BJ (cell line): ENCODE results near the gene C1orf226. TPM values are rescaled to one million over a fixed set of nuclear protein-coding genes. Genes with fewer than 3 reads are reported as not detected.

Source experiments
- CTCF ChIA-PET: fragments of 350-600 bp; formaldehyde crosslinking; extraction: SDS; loops from one replicate; lab custom pipeline; 2021; ENCODE audit warnings: antibody characterized with exemption, inconsistent platforms; lab: Yijun Ruan, JAX
- POLR2A ChIA-PET: fragments of 300-600 bp; sonication (Branson Sonifier 250); formaldehyde crosslinking; extraction: SDS; loops from one replicate; lab custom pipeline; 2021; ENCODE audit warnings: antibody characterized with exemption; lab: Charles Lee
- DNase-seq: peaks from one replicate; pipeline ENCODE4 v3.0.0-alpha.2; 2011; ENCODE audit warnings: low read depth
- H3K27me3 ChIP-seq: 2 replicates; pipeline ENCODE4 v1.6.0; 2011; ENCODE audit warnings: low read length; ENCODE audit not compliant: control insufficient read depth, insufficient read depth
- H3K36me3 ChIP-seq: 2 replicates; pipeline ENCODE4 v1.5.1; 2011; ENCODE audit warnings: low read length; ENCODE audit not compliant: control insufficient read depth, insufficient read depth
- H3K4me3 ChIP-seq: 2 replicates; pipeline ENCODE4 v1.5.1; 2011; ENCODE audit warnings: low read depth, mild to moderate bottlenecking, control low read depth, low read length
- polyA plus RNA-seq: library from polyadenylated mRNA; depleted of rRNA; stranded (reverse); fragments of >200 nt; gene quantifications from 2 replicates; pipeline ENCODE4 v1.2.3, GENCODE V29; 2011
- TF ChIP-seq, protein P1 (sequence below): IDR thresholded peaks from 2 replicates; pipeline ENCODE4 v1.5.1; 2011; ENCODE audit warnings: low read depth, mild to moderate bottlenecking, control low read depth, inconsistent platforms, low read length, moderate library complexity; ENCODE audit not compliant: insufficient read depth

Gene C1orf226
- polyA plus RNA-seq, 1 experiment = 1.3 TPM

DNA sequence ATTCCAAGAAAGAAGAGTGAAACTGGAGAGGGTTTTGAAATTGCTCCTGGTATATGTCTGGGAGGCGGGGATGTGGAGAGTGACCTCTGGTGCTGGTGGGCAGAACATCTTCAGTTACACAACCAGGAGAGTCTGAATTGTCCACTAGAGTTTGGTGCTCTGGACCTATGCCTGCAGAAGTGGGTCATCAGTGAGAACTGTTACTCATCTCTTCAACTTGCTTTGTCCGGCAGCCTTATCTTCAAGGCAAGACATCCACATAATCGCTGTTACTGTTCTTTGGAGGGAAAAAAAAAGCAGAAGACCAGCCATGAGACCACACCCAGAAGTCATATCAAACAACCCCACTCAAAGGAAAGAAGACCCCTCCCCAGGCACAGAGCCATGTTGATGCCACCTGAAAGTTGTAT is 15.5 kb downstream of the C1orf226 start:
- TF ChIP-seq, protein P1, sequence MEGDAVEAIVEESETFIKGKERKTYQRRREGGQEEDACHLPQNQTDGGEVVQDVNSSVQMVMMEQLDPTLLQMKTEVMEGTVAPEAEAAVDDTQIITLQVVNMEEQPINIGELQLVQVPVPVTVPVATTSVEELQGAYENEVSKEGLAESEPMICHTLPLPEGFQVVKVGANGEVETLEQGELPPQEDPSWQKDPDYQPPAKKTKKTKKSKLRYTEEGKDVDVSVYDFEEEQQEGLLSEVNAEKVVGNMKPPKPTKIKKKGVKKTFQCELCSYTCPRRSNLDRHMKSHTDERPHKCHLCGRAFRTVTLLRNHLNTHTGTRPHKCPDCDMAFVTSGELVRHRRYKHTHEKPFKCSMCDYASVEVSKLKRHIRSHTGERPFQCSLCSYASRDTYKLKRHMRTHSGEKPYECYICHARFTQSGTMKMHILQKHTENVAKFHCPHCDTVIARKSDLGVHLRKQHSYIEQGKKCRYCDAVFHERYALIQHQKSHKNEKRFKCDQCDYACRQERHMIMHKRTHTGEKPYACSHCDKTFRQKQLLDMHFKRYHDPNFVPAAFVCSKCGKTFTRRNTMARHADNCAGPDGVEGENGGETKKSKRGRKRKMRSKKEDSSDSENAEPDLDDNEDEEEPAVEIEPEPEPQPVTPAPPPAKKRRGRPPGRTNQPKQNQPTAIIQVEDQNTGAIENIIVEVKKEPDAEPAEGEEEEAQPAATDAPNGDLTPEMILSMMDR = no peak
- ChIA-PET CTCF (interaction anchor here (1.6 to 2.1 kb wide), 2 partner anchors 39 to 341 kb away, joined by 5 to 7 read pairs; no protein-coding TSS in a partner anchor), POLR2A (no interaction called here)
- DNase-seq = no peak
- Histone ChIP-seq H3K4me3 (no peak overlapping the region), H3K27me3 (peaks cover 8% of the 10 kb centered on the region), H3K36me3 (no peaks in the 10 kb centered on the region)

DNA sequence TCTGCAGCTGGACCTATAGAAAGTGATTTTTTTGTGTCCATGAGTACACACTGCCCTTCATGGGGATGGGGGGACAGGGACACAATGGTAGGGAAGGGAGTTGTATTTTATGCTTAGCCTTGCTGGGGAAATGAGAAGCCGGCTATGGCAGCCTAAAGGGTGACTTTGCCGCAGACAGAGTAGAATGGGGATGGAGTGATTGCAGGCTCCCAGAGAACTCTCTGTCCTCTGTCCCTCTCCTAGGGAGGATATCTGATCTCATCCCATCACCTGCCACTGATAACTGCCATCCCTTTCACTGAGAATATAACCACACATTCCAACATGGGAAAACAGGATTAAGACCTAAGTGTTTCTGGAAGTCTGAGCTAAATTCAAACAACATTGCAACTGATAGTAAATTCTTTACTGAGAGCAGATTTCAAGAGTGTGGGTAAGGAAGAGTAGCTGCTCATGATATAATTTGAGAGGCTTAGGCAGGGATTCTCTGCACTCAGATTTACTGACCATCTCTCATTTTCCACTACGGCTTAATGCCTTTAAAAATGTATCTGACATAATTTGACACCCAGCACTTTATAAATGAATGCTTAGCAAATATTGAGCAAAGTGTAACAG is 16.5 kb downstream of the C1orf226 start:
- no peak overlapping the region for H3K4me3 ChIP-seq

DNA sequence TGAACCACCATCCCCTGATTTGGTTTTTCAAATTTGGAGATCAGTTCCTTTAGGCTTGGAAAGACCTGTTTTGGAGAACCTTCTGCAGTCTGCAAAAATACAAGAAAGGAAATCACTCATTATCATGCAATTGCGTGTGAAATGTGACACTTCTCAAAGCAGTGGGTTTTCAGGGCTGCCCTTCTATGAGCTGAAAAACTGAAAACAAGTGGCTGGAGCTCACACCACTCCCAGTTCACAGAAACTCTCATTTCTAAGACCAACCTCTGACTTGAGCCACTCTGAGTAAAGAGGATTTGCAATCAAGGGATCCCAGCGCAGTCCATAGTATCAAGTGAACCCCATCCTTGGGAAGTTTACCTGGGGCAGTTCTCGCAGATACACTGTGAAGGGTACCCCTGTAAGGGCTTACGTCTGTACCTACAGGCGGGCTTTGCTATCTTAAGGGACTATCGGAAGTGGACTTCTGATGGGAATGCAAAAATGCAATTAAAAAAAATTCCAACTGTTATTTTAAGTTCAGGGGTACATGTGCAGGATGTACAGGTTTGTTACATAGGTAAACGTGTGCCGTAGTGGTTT is 17.6 kb downstream of the C1orf226 start:
- POLR2A ChIA-PET = no interaction called here
- DNase-seq = no peak
- CTCF ChIA-PET = interaction anchor here (0.6 to 1.3 kb wide), 2 partner anchors 10 to 57 kb away, joined by 3 read pairs; no protein-coding TSS in a partner anchor
- TF ChIP-seq, protein P1 = no peak
- Histone ChIP-seq H3K27me3 (peaks cover 8% of the 10 kb centered on the region), H3K36me3 (no peaks in the 10 kb centered on the region), H3K4me3 (no peak overlapping the region)

More for the DNA sequence above, 16.5 kb downstream of the C1orf226 start:
- peaks cover 8% of the 10 kb centered on the region for H3K27me3 ChIP-seq
- ChIA-PET CTCF (interaction anchor here (2.1 kb wide), 1 partner anchor 41 kb away, joined by 7 read pairs; no protein-coding TSS in a partner anchor), POLR2A (interaction anchor here (0.5 kb wide), 1 partner anchor 9 kb away, joined by 3 read pairs; no protein-coding TSS in a partner anchor)
- no peak for DNase-seq
- H3K36me3 ChIP-seq = no peaks in the 10 kb centered on the region
- TF ChIP-seq, protein P1 = no peak

DNA sequence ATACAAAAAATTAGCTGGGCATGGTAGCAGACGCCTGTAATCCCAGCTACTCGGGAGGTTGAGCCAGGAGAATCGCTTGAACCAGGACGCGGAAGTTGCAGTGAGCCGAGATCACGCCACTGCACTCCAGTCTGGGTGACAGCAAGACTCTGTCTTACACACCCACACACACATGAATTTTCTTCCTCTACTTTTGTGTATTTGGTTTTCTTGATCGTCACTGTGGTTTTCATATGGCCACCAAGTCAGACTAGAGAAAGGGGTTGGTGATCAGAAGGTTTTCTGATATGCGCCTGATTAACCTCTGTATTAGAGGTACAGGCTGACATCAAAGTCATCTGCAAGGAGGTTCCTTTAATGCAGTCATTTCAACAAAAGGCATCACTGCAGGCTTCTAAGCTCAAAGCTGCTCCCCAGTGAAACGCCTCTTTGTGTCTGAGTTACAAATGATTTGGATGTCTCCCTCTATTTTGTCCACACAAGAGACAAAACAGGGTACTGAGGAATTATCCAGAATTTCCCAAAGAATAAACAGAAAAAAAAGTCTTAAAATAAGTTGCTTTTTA is 19.3 kb downstream of the C1orf226 start:
- no peak overlapping the region for H3K4me3 ChIP-seq
- no peaks in the 10 kb centered on the region for H3K36me3 ChIP-seq
- CTCF ChIA-PET = interaction anchor here (1.6 kb wide), 1 partner anchor 9 kb away, joined by 9 read pairs; no protein-coding TSS in a partner anchor
- DNase-seq = no peak
- peaks cover 7% of the 10 kb centered on the region for H3K27me3 ChIP-seq
- POLR2A ChIA-PET = no interaction called here
- TF ChIP-seq, protein P1 = no peak

DNA sequence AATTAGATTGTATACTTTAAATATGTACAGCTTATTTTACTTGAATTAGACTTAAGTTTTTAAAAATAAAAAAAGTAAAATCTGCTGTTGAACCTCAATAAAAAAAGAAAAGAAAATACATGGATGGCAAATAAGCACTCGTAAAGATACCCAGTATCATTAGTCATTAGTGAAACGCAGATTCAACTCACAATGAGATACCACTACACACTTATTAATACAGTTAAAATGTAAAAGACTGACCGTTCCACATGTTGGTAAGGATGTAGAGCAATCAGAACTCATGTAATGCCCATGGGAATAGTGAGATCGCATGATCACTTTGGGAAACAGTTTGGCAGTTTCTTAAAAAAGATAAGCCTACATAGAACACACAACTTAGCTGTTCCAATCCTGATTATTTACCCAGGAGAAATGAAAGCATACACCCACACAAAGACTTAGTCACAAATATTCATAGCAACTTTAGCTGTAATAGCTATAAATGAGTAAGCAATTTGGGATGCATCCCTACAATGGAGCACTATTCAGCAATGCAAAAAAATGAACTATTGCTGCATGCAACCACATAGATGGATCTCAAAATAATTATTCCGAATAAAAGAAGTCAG is 23.1 kb downstream of the C1orf226 start:
- POLR2A ChIA-PET = no interaction called here

More for the DNA sequence above, 23.1 kb downstream of the C1orf226 start:
- no peaks in the 10 kb centered on the region for H3K36me3 ChIP-seq
- no peaks in the 10 kb centered on the region for H3K27me3 ChIP-seq
- CTCF ChIA-PET = interaction anchor here (0.6 to 2.0 kb wide), 2 partner anchors 12 to 13 kb away, joined by 3 to 5 read pairs; no protein-coding TSS in a partner anchor
- TF ChIP-seq, protein P1 = no peak
- no peak overlapping the region for H3K4me3 ChIP-seq
- peak; percentile 44 for DNase-seq
